ENCODE measurements around the gene FASN.

GRCh38 chr17:82043507-82043906, 54.5 kb downstream of the FASN start:
- TF ChIP-seq POLR2AphosphoS5 (IDR thresholded peaks at IDR 0.05), result no peak
- TF ChIP-seq, protein P1, sequence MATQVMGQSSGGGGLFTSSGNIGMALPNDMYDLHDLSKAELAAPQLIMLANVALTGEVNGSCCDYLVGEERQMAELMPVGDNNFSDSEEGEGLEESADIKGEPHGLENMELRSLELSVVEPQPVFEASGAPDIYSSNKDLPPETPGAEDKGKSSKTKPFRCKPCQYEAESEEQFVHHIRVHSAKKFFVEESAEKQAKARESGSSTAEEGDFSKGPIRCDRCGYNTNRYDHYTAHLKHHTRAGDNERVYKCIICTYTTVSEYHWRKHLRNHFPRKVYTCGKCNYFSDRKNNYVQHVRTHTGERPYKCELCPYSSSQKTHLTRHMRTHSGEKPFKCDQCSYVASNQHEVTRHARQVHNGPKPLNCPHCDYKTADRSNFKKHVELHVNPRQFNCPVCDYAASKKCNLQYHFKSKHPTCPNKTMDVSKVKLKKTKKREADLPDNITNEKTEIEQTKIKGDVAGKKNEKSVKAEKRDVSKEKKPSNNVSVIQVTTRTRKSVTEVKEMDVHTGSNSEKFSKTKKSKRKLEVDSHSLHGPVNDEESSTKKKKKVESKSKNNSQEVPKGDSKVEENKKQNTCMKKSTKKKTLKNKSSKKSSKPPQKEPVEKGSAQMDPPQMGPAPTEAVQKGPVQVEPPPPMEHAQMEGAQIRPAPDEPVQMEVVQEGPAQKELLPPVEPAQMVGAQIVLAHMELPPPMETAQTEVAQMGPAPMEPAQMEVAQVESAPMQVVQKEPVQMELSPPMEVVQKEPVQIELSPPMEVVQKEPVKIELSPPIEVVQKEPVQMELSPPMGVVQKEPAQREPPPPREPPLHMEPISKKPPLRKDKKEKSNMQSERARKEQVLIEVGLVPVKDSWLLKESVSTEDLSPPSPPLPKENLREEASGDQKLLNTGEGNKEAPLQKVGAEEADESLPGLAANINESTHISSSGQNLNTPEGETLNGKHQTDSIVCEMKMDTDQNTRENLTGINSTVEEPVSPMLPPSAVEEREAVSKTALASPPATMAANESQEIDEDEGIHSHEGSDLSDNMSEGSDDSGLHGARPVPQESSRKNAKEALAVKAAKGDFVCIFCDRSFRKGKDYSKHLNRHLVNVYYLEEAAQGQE (IDR thresholded peaks at IDR 0.05; ENCODE audit: borderline replicate concordance), result no peak
